Stimulated activated CD4-positive, alpha-beta T cell treated with anti-CD3 and anti-CD28 coated beads, Interleukin-15, amount 100 ng/mL, for 24 hours (primary cell): Measurements from ENCODE around the gene SYNE2.
"Not testable (repeated sequence)": the region's sequence is repeated elsewhere in the genome, so short reads cannot be mapped to it uniquely, and the experiment has no call there.

Experiments
- DNase-seq: peaks from one replicate; pipeline ENCODE4 v3.0.0-alpha.2; 2020

SYNE2 gene

DNA sequence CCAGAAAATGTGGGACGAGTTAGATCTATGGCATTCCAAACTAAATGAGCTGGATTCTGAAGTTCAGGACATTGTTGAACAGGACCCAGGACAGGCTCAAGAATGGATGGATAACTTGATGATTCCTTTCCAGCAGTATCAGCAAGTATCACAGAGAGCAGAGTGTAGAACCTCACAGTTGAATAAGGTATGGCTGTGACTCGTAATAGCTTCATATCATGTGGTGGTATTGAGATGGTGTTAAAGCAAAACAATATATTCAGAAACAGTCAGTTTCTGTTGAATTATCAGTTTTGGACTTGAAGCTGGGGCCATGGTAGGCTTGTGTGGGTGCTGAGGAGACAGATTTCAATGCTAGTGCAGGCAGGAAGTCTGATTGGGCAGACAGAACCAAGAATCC, 227.6 kb downstream of the SYNE2 start:
- no peak for DNase-seq

DNA sequence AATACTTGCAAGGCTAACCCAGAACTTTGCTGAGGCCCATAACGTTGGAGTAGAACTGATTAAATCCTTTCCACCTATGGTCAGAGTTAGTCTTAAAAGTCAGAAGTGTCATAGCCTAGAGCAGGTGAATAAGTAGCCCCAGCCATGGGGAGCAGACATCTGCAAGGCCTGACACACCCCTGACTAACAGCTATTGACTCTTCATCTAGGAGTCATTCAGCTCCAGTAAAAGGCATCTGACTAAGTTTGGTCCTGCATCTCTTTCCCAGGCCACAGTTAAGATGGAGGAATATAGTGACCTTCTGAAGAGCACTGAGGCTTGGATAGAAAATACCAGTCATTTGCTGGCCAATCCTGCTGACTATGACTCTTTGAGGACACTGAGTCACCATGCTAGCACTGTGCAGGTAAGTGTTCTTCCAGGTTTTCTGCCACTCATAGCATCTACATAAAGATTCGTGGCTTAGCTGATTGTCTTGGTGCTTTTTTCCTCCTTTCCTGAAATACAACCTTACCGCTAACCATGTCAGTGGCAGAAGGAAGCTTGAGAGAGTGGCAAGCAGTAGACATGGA, 228.5 kb downstream of the SYNE2 start:
- DNase-seq = no peak

DNA sequence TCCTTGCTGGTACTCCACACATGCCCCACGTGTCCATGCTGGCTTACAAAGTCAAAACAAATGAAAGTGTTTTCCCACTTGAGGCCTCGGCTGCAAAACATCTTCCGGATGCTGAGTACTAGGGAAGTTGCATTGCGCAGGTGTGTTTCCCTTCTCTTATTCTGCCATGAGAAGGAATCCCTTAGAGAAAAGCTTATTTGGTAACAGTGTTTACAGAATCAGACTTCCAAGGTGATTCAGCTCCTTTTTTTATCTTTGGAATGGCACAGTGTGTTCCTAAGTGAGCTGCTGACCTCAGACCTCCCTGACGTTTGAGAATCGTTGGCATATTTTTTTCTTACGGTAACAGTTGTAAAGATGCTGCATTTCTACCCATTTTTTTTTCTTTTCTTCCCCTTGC, 230.0 kb downstream of the SYNE2 start:
- DNase-seq = no peak

- no peak for DNase-seq
Measured at GRCh38 chr14:64088647-64088964, 235.8 kb downstream of the SYNE2 start.

DNA sequence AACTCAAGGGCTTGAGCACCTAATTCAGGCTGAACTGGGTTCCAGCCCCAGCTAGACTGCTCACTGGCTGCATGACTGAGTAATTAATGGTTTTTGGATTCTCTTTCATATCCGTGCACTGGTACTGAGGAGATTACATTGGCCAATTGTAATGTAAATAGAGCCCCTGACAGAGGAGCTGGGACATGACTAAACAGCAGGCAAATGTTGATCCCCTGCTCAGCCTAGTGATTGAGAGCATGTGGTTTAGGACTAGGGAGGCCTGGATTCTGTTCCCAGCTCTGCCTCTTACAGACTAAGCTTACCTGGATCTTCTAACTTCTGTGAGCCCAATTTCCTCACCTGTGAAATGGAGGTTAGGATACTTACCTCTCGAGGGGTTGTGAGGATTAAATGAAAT, 237.1 kb downstream of the SYNE2 start:
- DNase-seq = no peak

- DNase-seq = no peak
Measured at GRCh38 chr14:64091217-64091616, 238.4 kb downstream of the SYNE2 start.

- DNase-seq = no peak
Measured at GRCh38 chr14:64092338-64092737, 239.5 kb downstream of the SYNE2 start.

GRCh38 chr14:64092940-64093339, 240.1 kb downstream of the SYNE2 start:
- DNase-seq = no peak

DNA sequence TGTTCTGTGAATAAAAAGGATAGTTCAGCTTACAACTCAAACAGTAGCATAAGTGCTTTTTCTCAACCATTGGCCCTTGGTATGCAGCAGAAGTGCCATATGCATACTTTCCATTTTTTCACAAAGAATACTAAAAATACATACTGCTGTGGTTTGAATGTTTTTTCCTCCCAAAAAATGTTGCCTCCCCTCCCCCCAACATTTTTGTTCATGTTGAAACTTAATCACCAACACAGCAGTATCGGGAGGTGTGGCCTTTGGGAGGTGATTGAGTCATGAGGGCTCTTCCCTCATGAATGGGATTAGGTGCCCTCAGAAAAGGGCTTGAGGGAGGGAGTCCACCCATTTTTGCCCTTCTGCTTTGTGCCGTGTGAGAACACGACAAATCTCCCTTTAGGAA, 242.8 kb downstream of the SYNE2 start:
- DNase-seq = peak; percentile 29

GRCh38 chr14:64098120-64098519, 245.3 kb downstream of the SYNE2 start:
- no peak for DNase-seq

DNA sequence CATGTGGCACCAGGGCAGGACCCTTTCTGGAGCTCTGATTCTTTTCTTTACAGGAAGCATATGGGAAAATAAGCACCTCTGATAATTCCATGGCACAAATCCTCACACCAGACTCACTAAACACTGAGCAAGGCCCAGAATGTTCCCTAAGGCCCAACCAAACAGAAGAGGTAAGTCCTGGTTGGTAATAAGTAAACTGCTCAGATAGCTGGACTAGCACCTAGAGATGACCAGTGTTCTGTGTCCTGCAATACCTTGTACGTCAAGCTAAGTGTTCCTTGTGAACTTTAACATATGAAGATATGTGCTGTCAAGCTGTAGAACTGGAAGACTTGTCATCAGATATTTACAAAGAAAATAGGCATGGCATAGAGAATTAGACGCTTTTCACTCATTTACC, 254.6 kb downstream of the SYNE2 start:
- DNase-seq = no peak

DNA sequence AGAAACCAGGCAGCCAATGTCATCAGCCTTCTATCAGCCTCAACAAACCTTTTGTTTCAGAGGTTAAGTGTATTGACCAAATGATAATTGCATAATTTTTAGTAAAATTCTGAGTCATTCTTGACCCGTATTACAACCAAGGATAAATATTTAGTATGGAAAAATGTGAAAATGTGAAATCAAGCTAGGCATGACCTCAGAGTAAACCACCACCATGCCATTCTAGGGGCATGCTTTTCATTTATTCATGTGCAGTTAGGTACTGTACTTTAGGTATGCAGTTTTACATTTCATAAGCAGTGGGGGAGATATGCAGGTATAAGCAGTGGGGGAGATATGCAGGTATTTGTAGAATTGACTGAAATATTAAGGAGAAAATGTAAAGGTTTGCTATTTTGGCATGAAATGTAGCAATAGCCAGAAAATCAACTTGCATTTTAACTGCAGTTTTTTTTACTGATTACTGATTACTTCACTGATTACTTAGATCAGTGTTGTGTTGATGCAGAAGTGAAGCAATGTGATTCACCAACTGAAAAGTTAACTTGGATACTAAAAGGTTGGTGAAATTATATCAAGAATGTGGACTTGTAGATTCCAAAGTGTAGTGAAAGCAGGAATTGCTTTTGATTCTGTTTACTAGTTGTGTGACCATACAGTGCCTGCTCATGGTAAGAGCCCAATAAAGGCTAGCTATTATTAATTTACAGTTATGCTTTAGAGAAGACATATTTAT, 257.2 kb downstream of the SYNE2 start:
- DNase-seq = no peak

DNA sequence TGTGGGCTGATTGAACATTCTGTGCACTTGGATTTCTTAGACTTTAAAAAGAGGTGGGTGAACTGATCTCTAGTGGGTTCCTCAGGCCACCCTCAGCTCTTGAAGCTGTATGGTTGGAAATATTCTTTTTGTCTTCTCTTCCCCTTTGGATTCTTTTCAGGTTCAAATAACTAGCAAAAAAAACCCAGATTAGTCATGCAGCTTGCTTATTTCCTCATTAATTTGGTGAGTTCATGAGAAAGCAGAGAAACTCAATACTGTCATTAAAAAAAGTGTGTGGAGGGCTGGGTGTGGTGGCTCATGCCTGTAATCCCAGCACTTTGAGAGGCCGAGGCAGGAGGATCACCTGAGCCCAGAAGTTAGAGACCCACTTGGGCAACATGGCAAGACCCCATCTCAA, 258.0 kb downstream of the SYNE2 start:
- DNase-seq = no peak

DNA sequence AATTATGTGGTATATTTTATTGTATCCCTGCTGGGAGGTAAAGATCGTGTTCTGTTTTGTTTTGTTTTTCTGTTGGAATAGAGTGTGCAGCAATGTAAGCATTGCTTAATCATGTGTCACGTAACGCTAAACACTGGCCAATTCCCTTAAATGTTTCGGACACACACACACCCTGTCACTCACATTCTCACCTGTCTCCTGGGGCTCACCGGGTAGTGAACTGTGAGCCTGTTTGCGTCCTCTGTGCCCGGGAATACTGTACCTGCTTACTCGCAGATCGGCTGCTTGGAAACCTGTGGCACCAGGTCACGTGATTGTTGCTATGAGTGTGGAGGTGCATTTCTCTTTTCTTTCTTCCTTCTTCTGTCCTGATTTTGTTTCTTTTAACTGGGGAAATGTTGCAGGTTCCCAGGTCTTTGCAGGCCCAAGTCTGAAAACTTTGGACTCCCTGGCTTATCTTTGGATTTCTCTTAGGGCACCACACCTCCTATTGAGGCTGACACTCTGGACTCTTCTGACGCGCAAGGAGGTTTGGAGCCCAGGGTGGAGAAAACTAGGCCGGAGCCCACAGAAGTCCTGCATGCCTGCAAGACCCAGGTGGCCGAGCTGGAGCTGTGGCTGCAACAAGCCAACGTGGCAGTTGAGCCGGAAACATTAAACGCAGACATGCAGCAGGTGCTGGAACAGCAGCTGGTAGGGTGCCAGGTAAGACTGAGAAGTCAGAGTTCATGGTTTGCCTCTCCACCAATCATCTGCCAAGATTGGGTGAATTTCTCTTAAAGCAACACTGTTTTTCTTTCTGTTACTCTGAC, 260.3 kb downstream of the SYNE2 start:
- DNase-seq = no peak

- DNase-seq = no peak
Measured at GRCh38 chr14:64114166-64114565, 261.4 kb downstream of the SYNE2 start.

GRCh38 chr14:64114796-64115195, 262.0 kb downstream of the SYNE2 start:
- no peak for DNase-seq

- DNase-seq = no peak
Measured at GRCh38 chr14:64115401-64115800, 262.6 kb downstream of the SYNE2 start.

DNA sequence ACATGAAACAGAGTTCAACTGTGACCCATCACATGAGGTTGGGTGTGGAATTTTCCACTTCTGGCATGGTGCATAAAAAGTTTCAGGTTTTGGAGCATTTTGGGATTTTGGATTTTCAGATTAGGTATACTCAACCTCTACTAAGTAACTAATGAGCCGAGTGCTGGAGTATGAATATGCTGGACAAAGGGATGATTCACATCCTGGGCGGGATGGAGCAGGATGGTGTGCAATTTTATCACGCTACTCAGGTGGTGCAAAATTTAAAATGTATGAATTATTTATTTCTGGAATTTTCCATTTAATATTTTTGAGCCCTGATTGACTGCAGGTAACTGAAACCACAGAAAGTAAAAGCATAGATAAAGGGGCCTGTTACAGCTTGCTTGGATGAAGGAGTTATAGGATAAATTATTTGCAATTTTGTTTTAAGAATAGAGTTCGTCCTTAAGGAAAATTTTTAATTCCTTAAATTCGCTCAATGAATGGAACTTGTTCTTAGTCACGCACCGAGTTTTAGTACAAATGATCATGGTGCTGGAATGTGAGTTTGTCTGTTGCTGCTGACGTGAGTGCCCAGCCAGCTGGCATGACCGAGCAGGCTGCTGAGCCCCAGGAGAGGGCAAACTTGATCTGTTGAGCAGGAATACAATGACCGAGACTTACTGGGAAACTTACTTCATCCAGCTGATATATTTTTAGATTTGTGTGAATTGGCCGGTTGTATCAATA, 265.0 kb downstream of the SYNE2 start:
- DNase-seq = no peak

GRCh38 chr14:64118403-64118742, 265.6 kb downstream of the SYNE2 start:
- DNase-seq = not testable (repeated sequence)

DNA sequence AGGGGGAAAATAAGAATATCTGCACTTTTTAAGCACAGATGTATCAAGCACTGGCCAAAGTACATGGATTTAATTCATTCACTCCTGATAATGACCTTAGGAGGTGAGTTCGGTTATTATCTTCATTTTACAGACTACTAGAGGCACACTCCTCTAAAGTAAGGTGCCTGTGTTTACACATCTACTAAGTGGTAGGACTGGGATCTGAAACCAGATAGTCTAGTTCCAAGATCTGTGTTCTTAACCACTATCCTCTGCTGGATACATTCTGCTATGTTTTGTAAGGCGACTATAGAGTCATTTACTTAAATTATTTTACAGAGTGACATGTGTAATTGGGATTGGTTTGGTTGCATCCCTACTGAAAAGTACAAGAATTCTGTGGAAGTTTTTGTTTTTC, 266.1 kb downstream of the SYNE2 start:
- no peak for DNase-seq

- no peak for DNase-seq
Measured at GRCh38 chr14:64119500-64119899, 266.7 kb downstream of the SYNE2 start.

GRCh38 chr14:64119980-64120379, 267.2 kb downstream of the SYNE2 start:
- DNase-seq = no peak

GRCh38 chr14:64123241-64123822, 270.5 kb downstream of the SYNE2 start:
- no peak for DNase-seq
